Mucosa of descending colon (tissue), 3 donors: ENCODE measurements around the gene CIT. TPM values are rescaled to one million over a fixed set of nuclear protein-coding genes. Genes with fewer than 3 reads are reported as not detected.
"Not testable (repeated sequence)": the region's sequence is repeated elsewhere in the genome, so short reads cannot be mapped to it uniquely, and the experiment has no call there.

ENCODE experiments used
- ATAC-seq: fragments of 200-7000 bp; cut with Tn5 transposase; one replicate; pipeline ENCODE4 v1.9.1; 2020; ENCODE audit warnings: mild to moderate bottlenecking, moderate library complexity
- DNase-seq, 3 donors: peaks; one replicate each; pipeline ENCODE4 v3.0.0-alpha.2; 2020
- H3K36me3 ChIP-seq: fragments of 200-600 bp; one replicate; pipeline ENCODE4 v1.8.0; 2021; ENCODE audit warnings: low read depth, mild to moderate bottlenecking
- H3K4me1 ChIP-seq: fragments of 200-600 bp; one replicate; pipeline ENCODE4 v1.8.0; 2021; ENCODE audit warnings: low read depth, mild to moderate bottlenecking
- H3K4me3 ChIP-seq: fragments of 200-600 bp; one replicate; pipeline ENCODE4 v1.8.0; 2021; ENCODE audit warnings: mild to moderate bottlenecking
- H3K9me3 ChIP-seq: fragments of 200-600 bp; one replicate; pipeline ENCODE4 v1.8.0; 2021; ENCODE audit warnings: mild to moderate bottlenecking
- intact Hi-C, 2 donors: fragments of 100-400 bp; cut with DNase I in 1 of 2; cut with micrococcal nuclease in 1 of 2; formaldehyde crosslinking; loops; one replicate each; pipeline versions ENCODE4 v1.11.0 to v1.11.1; 2022; cut with DNase I, micrococcal nuclease
- total RNA-seq, 3 donors: library from RNA; stranded (reverse); fragmentation: NEBNext Ultra II Directional in 2 of 3; extraction: Animal tissue kit (Norgen Biotek cat#: 25700) in 2 of 3; gene quantifications; one replicate each; pipeline versions ENCODE4 v1.2.1 to v1.2.4, GENCODE V29; 2021 to 2023
- TF ChIP-seq, protein P1 (sequence below): fragments of 200-600 bp; IDR thresholded peaks from one replicate; pipeline ENCODE4 v1.8.0; 2022; ENCODE audit warnings: antibody characterized with exemption, mild to moderate bottlenecking
- donor health status: DM: no; HTN: no; CAD: no; lungs with moderate emphysema.
- donor health status: DM: no; HTN: no; CAD: no.
- donor health status: DM: no; HTN: yes; CAD: no.

The CIT gene
- total RNA-seq, 3 donors from 2014 or later = 7.5 to 20.5 (median 11.2) TPM

DNA sequence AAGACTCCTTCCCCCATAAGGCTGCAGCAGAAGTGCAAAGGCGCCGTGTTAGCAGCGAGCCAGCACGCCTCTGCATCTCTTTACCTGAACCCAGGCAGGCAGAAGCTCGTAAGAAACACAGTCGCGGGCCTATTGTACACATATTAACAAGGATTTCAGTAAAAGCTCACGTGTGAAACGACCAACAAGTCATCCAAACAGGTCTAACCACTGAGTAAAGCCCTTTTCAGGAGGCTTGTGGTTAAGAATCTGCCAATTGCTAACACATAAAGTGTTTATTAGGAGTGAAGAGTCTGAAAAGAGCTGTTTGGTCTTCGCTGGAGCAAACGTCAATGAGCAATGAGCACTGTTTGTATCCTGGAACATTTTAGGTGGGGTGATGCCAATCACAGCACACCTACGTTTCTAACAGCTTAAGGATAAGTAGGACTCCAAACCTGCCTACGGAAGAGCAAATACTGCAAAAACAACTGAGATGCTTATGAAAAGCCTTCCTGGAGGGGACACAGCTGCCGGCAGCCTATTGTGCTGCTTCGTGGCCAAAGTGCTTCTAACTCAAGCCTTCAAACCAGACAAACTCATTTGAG, 166.1 kb downstream of the CIT start:
- no peak overlapping the region for H3K4me3 ChIP-seq
- no peaks in the 10 kb centered on the region for H3K9me3 ChIP-seq
- intact Hi-C loops = no loop called here
- peaks cover 3% of the 10 kb centered on the region for H3K4me1 ChIP-seq
- H3K36me3 ChIP-seq = no peaks in the 10 kb centered on the region
- ATAC-seq = no peak
- DNase-seq = no peak
- TF ChIP-seq, protein P1, sequence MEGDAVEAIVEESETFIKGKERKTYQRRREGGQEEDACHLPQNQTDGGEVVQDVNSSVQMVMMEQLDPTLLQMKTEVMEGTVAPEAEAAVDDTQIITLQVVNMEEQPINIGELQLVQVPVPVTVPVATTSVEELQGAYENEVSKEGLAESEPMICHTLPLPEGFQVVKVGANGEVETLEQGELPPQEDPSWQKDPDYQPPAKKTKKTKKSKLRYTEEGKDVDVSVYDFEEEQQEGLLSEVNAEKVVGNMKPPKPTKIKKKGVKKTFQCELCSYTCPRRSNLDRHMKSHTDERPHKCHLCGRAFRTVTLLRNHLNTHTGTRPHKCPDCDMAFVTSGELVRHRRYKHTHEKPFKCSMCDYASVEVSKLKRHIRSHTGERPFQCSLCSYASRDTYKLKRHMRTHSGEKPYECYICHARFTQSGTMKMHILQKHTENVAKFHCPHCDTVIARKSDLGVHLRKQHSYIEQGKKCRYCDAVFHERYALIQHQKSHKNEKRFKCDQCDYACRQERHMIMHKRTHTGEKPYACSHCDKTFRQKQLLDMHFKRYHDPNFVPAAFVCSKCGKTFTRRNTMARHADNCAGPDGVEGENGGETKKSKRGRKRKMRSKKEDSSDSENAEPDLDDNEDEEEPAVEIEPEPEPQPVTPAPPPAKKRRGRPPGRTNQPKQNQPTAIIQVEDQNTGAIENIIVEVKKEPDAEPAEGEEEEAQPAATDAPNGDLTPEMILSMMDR = no peak

DNA sequence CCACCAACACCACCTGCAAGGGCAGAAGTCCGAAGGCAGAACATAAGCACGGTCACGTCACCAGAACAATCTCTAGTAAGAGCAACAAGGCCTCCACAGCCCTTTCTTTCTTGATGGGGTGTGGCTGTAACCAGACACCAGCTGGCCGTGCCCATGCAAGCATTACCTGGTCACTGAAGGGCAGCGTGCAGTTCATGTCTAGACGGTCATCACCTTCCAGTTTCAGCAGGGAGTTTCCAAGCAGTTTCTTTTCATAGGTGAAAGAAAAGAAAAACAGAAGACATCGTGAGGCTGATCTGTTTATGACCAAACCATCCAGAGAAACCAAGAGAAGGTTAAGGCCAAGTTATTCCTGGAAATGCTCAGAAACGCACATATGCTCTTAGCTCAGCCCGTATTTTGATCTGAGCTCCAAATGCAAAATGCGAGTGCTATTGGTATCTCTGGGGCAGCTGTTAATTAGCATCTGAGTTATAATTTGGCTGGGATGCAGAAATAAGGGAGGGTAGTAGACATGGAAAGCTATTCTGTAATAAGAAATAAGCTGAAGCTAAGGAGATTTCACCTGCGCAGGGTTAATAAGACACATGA, 166.7 kb downstream of the CIT start:
- TF ChIP-seq, protein P1 = no peak
- H3K4me1 ChIP-seq = no peaks in the 10 kb centered on the region
- DNase-seq (no peak), ATAC-seq (no peak)
- H3K36me3 ChIP-seq = no peaks in the 10 kb centered on the region
- intact Hi-C loops = no loop called here
- H3K4me3 ChIP-seq = no peak overlapping the region
- no peaks in the 10 kb centered on the region for H3K9me3 ChIP-seq

DNA sequence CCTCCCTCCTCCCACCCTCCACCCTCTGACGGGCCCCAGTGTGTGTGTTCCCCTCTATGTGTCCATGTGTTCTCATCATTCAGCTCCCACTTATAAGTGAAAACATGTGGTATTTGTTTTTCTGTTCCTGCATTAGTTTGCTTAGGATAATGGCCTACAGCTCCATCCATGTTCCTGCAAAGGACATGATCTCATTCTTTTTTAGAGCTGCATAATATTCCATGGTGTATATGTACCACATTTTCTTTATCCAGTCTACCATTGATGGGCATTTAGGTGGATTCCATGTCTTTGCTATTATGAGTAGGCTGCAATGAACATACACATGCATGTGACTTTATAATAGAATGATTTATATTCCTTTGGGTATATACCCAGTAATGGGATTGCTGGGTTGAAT, 170.7 kb downstream of the CIT start:
- intact Hi-C loops, H3K4me3 ChIP-seq, H3K36me3 ChIP-seq, ATAC-seq, H3K9me3 ChIP-seq, DNase-seq, H3K4me1 ChIP-seq: not testable (repeated sequence)

DNA sequence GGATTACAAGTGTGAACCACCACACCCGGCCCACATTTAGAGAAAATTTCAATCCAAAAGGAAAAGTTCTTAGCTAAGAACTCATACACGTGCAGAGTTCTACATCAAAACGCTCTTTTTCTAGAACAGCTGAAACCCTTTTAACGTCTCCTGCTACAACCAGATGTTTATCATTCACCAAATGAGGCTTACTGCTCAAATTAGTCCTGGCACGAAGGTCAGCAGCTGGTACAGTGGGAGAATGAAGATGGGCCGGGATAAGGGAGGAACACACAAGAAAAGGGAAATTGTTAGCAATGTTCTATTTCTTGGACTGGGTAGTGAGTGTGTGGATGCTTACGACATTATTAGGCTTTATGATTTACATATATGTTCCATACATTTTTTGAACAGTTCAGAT, 171.9 kb downstream of the CIT start:
- TF ChIP-seq, protein P1 = no peak
- no peaks in the 10 kb centered on the region for H3K9me3 ChIP-seq
- no peaks in the 10 kb centered on the region for H3K4me1 ChIP-seq
- ATAC-seq (no peak), DNase-seq (no peak)
- no peaks in the 10 kb centered on the region for H3K36me3 ChIP-seq
- H3K4me3 ChIP-seq = no peak overlapping the region
- intact Hi-C loops = no loop called here

DNA sequence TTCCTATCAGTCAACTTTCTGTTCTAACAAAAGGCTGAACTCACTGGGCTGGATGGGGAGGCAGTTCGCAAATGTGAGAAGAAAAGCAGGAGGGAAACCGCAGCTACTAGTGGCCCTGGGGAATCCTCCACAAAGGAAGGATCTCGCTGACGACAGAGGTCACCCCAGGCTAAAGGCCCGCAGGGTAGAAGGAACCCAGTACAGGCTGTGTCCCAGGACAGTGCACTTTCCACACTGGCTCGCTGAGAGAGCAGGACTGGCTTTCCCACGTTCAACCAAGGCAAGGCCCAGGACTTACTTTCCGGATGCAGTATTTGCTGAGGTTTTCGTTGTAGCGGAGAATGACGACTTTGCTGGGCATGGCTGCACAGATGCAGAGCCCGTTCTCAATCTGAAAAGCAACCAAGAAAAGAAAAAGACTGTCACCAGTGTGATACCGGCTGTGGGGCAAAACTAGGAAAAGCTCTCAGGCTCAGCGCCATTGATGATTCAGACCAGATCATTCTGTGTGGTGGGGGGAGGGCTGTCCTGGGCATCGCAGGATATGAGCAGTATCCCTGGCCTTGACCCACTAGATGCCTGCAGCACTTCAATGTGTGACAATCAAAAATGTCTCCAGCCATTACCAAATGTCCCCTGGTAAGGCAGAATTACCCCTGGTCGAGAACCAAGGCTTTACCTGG, 172.9 kb downstream of the CIT start:
- no peak overlapping the region for H3K4me3 ChIP-seq
- H3K4me1 ChIP-seq = no peaks in the 10 kb centered on the region
- intact Hi-C loops = no loop called here
- ATAC-seq (no peak), DNase-seq (no peak)
- TF ChIP-seq, protein P1 = no peak
- H3K9me3 ChIP-seq = no peaks in the 10 kb centered on the region
- H3K36me3 ChIP-seq = no peaks in the 10 kb centered on the region

DNA sequence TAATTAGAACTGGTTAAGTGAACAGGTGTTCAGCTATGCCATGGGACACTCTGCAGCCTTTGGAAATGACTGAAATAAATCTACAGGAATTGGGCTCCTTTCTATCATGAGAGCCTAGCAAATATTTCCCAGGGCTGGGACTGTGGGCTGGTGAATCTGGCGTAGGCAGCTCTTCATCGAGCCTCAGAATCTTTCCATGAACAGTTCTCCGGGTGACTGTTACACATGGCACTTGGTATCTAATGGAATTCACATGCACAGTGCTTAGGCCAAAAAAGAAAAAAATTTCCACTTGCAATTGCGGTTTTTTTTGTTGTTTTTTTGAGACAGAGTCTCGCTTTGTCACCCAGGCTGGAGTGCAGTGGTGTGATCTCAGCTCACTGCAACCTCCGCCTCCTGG, 177.0 kb downstream of the CIT start:
- TF ChIP-seq, protein P1 = no peak
- H3K4me1 ChIP-seq = no peaks in the 10 kb centered on the region
- no peaks in the 10 kb centered on the region for H3K36me3 ChIP-seq
- no peaks in the 10 kb centered on the region for H3K9me3 ChIP-seq
- H3K4me3 ChIP-seq = no peak overlapping the region
- DNase-seq (no peak), ATAC-seq (no peak)
- intact Hi-C loops = no loop called here
